ENCODE measurements around the gene PTGFRN. TPM values are rescaled to one million over a fixed set of nuclear protein-coding genes. Genes with fewer than 3 reads are reported as not detected.
"Not testable (repeated sequence)": the region's sequence is repeated elsewhere in the genome, so short reads cannot be mapped to it uniquely, and the experiment has no call there.

Gene PTGFRN
- total RNA-seq, 2 donors from 2014 or later: 2.2 to 6.4 TPM

DNA sequence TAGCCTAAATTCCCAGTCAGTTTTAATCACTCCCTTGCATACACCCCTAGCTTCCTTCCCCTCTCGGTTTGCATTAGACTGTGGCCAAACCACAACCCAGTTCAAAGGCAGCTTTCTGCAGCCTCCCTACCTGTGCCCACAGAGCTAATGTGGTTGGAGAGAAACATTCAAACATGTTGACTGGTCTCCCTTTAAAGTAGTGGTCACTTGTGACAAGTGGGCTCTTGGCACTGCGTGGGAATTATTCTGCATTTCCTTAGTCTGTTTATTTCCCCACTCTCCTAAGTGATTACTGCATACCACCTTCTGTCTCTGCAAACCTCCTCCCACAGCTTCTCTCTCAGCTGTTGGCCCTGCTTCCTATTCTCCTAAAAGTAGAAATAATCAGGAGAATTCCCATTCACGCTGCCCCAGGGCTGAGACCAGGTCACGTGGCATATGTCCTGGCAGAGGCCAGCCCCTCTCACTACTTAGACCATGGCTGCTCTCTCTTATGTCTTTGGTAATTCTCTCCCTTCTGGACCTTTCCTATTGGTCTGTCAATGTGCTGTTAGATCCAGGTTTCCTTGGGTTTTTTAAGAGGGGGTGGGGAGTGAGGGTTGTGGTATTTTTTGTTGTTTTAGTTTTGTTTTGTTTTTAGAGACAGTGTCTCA, 53.4 kb downstream of the PTGFRN start:
- no peaks in the 10 kb centered on the region for H3K36me3 Mint-ChIP-seq
- H3K4me1 Mint-ChIP-seq (ENCODE audit: low read depth in 2 of 2): no peaks in the 10 kb centered on the region
- ATAC-seq (no peak), DNase-seq (ENCODE audit: low spot score) (no peak)
- no peak overlapping the region for H3K27ac Mint-ChIP-seq
- H3K27me3 Mint-ChIP-seq: peaks cover 0 to 5% of the 10 kb centered on the region in 2 donors
- H3K9me3 Mint-ChIP-seq: no peaks in the 10 kb centered on the region
- H3K4me3 Mint-ChIP-seq: no peak overlapping the region

- no peaks in the 10 kb centered on the region for H3K9me3 Mint-ChIP-seq
- DNase-seq (ENCODE audit: low spot score) (no peak), ATAC-seq (no peak)
- H3K27ac Mint-ChIP-seq: no peak overlapping the region
- H3K4me1 Mint-ChIP-seq (ENCODE audit: low read depth in 2 of 2): no peaks in the 10 kb centered on the region
- no peaks in the 10 kb centered on the region for H3K36me3 Mint-ChIP-seq
- no peak overlapping the region for H3K4me3 Mint-ChIP-seq
- peaks cover 5 to 13% of the 10 kb centered on the region in 2 donors for H3K27me3 Mint-ChIP-seq
Observed at GRCh38 chr1:116966791-116967190, 57.1 kb downstream of the PTGFRN start.

DNA sequence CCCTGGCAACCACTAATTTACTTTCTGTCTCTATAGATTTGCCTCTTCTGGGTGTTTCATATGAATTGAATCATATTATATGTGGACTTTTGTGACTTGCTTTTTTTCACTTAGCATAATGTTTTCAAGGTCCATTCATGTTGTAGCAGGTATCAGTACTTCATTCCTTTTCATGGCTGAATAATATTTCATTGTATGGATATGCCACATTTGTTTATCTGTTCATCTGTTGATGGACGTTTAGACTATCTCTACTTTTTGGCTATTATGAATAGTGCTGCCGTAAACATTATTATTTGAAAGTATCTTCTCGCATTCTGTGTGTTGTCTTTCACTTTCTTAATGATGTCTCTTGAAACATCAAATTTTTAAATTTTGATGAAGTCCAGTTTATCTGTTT, 59.0 kb downstream of the PTGFRN start:
- Mint-ChIP-seq H3K4me3 (no peak overlapping the region), H3K27me3 (peaks cover 5 to 13% of the 10 kb centered on the region in 2 donors), H3K4me1 (ENCODE audit: low read depth in 2 of 2) (no peaks in the 10 kb centered on the region), H3K9me3 (no peaks in the 10 kb centered on the region), H3K36me3 (no peaks in the 10 kb centered on the region), H3K27ac (no peak overlapping the region)
- no peak for ATAC-seq
- DNase-seq (ENCODE audit: low spot score): no peak

- DNase-seq (ENCODE audit: low spot score) (no peak), ATAC-seq (no peak)
- H3K4me3 Mint-ChIP-seq: no peak overlapping the region
- H3K36me3 Mint-ChIP-seq: no peaks in the 10 kb centered on the region
- H3K9me3 Mint-ChIP-seq: no peaks in the 10 kb centered on the region
- H3K27me3 Mint-ChIP-seq: peaks cover 9 to 14% of the 10 kb centered on the region in 2 donors
- H3K4me1 Mint-ChIP-seq (ENCODE audit: low read depth in 2 of 2): no peaks in the 10 kb centered on the region
- H3K27ac Mint-ChIP-seq: no peak overlapping the region
Observed at GRCh38 chr1:116971258-116971860, 61.6 kb downstream of the PTGFRN start.

DNA sequence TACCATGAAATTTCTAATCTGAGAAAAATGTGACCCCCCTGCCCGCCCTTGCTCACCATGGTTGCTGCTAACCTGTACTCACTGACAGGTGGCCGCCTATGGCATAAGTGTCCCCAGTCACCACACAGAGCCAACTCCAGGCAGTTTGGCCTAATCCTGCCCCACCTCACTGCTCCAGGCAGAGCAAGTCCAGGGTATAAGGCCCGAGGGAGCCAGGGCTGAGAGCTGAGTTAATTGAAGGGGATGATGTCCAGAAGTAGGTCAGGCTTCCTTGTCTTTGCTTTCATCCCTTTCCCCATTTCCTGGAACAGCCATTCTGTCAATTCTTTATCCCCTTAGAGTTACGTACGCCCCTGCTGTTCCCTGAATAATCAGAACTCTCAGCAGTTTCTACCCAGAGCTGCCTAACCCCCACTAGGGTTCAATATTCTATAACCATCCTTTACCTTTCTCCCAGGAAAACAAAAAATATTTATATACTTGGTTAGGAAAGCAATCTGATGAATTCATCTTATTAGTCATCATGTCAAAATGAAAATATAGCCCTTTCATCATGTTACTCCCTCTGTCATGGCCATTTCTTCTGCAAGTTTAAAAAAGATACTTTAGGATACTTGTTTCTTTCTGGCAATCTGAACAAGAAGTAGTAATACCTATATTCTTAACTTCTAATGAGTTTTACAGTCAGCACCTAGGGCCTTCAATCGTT, 62.4 kb downstream of the PTGFRN start:
- Mint-ChIP-seq H3K4me3 (no peak overlapping the region), H3K27ac (no peak overlapping the region), H3K27me3 (peaks cover 9 to 16% of the 10 kb centered on the region in 2 donors), H3K9me3 (no peaks in the 10 kb centered on the region), H3K4me1 (ENCODE audit: low read depth in 2 of 2) (no peaks in the 10 kb centered on the region), H3K36me3 (no peaks in the 10 kb centered on the region)
- DNase-seq (ENCODE audit: low spot score) (no peak), ATAC-seq (no peak)

- Mint-ChIP-seq H3K27ac (no peak overlapping the region), H3K9me3 (no peaks in the 10 kb centered on the region), H3K36me3 (no peaks in the 10 kb centered on the region), H3K4me1 (ENCODE audit: low read depth in 2 of 2) (no peaks in the 10 kb centered on the region), H3K4me3 (no peak overlapping the region), H3K27me3 (peaks cover 11 to 21% of the 10 kb centered on the region in 2 donors)
- DNase-seq (ENCODE audit: low spot score): no peak
- no peak for ATAC-seq
Observed at GRCh38 chr1:116972674-116973030, 62.9 kb downstream of the PTGFRN start.

GRCh38 chr1:116980309-116980708, 70.6 kb downstream of the PTGFRN start:
- DNase-seq (ENCODE audit: low spot score); H3K4me1 Mint-ChIP-seq (ENCODE audit: low read depth in 2 of 2); ATAC-seq; H3K4me3 Mint-ChIP-seq; H3K36me3 Mint-ChIP-seq; H3K27ac Mint-ChIP-seq; H3K9me3 Mint-ChIP-seq: not testable (repeated sequence)
- peaks cover 7 to 17% of the 10 kb centered on the region in 2 donors for H3K27me3 Mint-ChIP-seq

GRCh38 chr1:116981521-116982037, 71.9 kb downstream of the PTGFRN start:
- DNase-seq (ENCODE audit: low spot score): no peak
- Mint-ChIP-seq H3K4me3 (no peak overlapping the region), H3K9me3 (no peaks in the 10 kb centered on the region), H3K36me3 (no peaks in the 10 kb centered on the region), H3K4me1 (ENCODE audit: low read depth in 2 of 2) (peaks cover 1 to 2% of the 10 kb centered on the region in 2 donors), H3K27ac (no peak overlapping the region), H3K27me3 (peaks cover 5 to 10% of the 10 kb centered on the region in 2 donors)
- ATAC-seq: no peak

GRCh38 chr1:116982319-116983004, 72.7 kb downstream of the PTGFRN start:
- DNase-seq (ENCODE audit: low spot score) (no peak), ATAC-seq (peak; percentile 11 to 31)
- no peaks in the 10 kb centered on the region for H3K9me3 Mint-ChIP-seq
- peaks cover 10% of the 10 kb centered on the region in 2 donors for H3K4me1 Mint-ChIP-seq (ENCODE audit: low read depth in 2 of 2)
- H3K36me3 Mint-ChIP-seq: no peaks in the 10 kb centered on the region
- H3K27ac Mint-ChIP-seq: no peak overlapping the region
- H3K27me3 Mint-ChIP-seq: peaks cover 6 to 10% of the 10 kb centered on the region in 2 donors
- H3K4me3 Mint-ChIP-seq: no peak overlapping the region

GRCh38 chr1:116983112-116983511, 73.4 kb downstream of the PTGFRN start:
- Mint-ChIP-seq H3K4me1 (ENCODE audit: low read depth in 2 of 2) (peaks cover 11 to 12% of the 10 kb centered on the region in 2 donors), H3K9me3 (no peaks in the 10 kb centered on the region), H3K27me3 (peaks cover 0 to 8% of the 10 kb centered on the region in 2 donors), H3K4me3 (no peak overlapping the region), H3K36me3 (no peaks in the 10 kb centered on the region), H3K27ac (no peak overlapping the region)
- DNase-seq (ENCODE audit: low spot score) (no peak), ATAC-seq (no peak)

DNA sequence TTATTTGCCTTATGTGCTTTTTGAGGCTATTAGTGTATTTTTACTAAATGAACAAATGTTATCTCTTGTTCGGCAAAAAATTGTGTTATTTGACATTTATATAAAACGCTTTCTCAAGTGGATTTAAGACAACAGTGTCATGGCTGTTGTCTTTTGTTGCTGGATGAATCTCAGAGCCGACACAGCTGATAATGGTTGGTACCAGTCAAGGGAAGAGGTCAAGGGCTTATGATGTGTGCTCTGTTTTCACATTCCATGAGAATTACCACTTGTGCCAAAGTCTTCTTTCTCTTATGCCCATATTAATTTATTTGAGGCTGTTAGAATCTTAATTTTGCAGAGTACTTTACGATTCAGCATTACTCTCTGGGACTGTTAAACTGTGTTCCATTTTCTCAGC, 74.0 kb downstream of the PTGFRN start:
- ATAC-seq: no peak
- peaks cover 11 to 12% of the 10 kb centered on the region in 2 donors for H3K4me1 Mint-ChIP-seq (ENCODE audit: low read depth in 2 of 2)
- no peak overlapping the region for H3K4me3 Mint-ChIP-seq
- H3K36me3 Mint-ChIP-seq: no peaks in the 10 kb centered on the region
- H3K27me3 Mint-ChIP-seq: peaks cover 0 to 8% of the 10 kb centered on the region in 2 donors
- H3K27ac Mint-ChIP-seq: no peak overlapping the region
- DNase-seq (ENCODE audit: low spot score): no peak
- H3K9me3 Mint-ChIP-seq: no peaks in the 10 kb centered on the region

- no peak for ATAC-seq
- Mint-ChIP-seq H3K27me3 (peaks cover 0 to 8% of the 10 kb centered on the region in 2 donors), H3K36me3 (no peaks in the 10 kb centered on the region), H3K4me1 (ENCODE audit: low read depth in 2 of 2) (peaks cover 11 to 12% of the 10 kb centered on the region in 2 donors), H3K4me3 (no peak overlapping the region), H3K27ac (no peak overlapping the region), H3K9me3 (no peaks in the 10 kb centered on the region)
- no peak for DNase-seq (ENCODE audit: low spot score)
Observed at GRCh38 chr1:116984406-116985160, 74.9 kb downstream of the PTGFRN start.
